Endothelial cell of umbilical vein (primary cell): Measurements from ENCODE around the gene EBF4.

Experiments
- CTCF ChIP-seq, 2 donors: IDR thresholded peaks; 1 replicate in 1 of 2; 2 replicates in 1 of 2; pipeline ENCODE4 v1.5.1; 2011; ENCODE audit warnings: low read length in 2 of 2, mild to moderate bottlenecking in 2 of 2, moderate library complexity in 2 of 2, control low read depth in 1 of 2, inconsistent platforms in 1 of 2, low read depth in 1 of 2; ENCODE audit not compliant: insufficient read depth in 1 of 2; ENCODE audit errors: extremely low read depth in 1 of 2
- EZH2 ChIP-seq: IDR thresholded peaks from 2 replicates; pipeline ENCODE4 v1.6.1; 2012; ENCODE audit warnings: borderline replicate concordance, low read depth, mild to moderate bottlenecking, moderate library complexity, low read length, inconsistent platforms; ENCODE audit not compliant: severe bottlenecking
- GATA2 ChIP-seq: IDR thresholded peaks from 2 replicates; pipeline ENCODE4 v1.7.0; 2011; ENCODE audit warnings: low read depth, mild to moderate bottlenecking, moderate library complexity, mixed read lengths, low read length; ENCODE audit not compliant: insufficient read length, insufficient read depth
- MAX ChIP-seq: IDR thresholded peaks from 2 replicates; pipeline ENCODE4 v1.6.1; 2011; ENCODE audit not compliant: insufficient read depth, insufficient read length
- MYC ChIP-seq: IDR thresholded peaks from one replicate; pipeline ENCODE4 v1.6.1; 2011; ENCODE audit warnings: mild to moderate bottlenecking, low read depth, low read length
- POLR2A ChIP-seq: IDR thresholded peaks from 2 replicates; pipeline ENCODE4 v1.6.1; 2012; ENCODE audit warnings: low read depth, mild to moderate bottlenecking, control low read depth, low read length
- POLR2AphosphoS5 ChIP-seq: IDR thresholded peaks from 2 replicates; pipeline ENCODE4 v1.6.1; 2012; ENCODE audit warnings: low read depth, mild to moderate bottlenecking, control low read depth, low read length, moderate library complexity; ENCODE audit not compliant: insufficient read depth

DNA sequence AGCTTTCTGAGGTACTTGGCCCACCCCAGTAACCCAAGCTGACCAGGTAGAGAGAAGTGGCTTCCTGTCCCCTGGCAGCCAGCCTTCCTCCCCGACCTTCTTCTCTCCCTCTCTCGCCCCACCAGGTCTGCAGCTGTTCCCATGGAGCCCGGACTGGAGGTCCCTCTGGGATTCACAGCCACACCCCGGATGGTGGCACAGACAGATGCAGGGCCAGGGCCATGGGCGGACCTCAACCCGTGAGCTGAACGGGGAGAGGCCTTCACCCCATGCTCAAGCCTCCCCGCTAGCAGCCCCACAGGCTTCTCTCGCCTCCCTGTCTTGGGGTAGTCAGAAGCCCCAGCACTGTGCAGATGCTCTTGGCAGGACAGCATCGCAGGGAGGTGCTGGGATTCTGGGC lies 66.6 kb downstream of the EBF4 start:
- TF ChIP-seq CTCF (IDR thresholded peaks at IDR 0.05; ENCODE audit: extremely low read depth in 1 of 2, insufficient read depth in 1 of 2, low read depth in 1 of 2, low read length in 2 of 2) = no peak
- TF ChIP-seq POLR2A = no peak
- TF ChIP-seq EZH2 = no peak
- no peak for TF ChIP-seq GATA2
- no peak for TF ChIP-seq POLR2AphosphoS5
- no peak for TF ChIP-seq MAX
- no peak for TF ChIP-seq MYC
